Measurements from ENCODE around the gene MTERF2.
A peak's percentile ranks its signal among the peaks of the same experiment; 100 is the strongest.
"Not testable (repeated sequence)": the region's sequence is repeated elsewhere in the genome, so short reads cannot be mapped to it uniquely, and the experiment has no call there.

The MTERF2 gene, protein sequence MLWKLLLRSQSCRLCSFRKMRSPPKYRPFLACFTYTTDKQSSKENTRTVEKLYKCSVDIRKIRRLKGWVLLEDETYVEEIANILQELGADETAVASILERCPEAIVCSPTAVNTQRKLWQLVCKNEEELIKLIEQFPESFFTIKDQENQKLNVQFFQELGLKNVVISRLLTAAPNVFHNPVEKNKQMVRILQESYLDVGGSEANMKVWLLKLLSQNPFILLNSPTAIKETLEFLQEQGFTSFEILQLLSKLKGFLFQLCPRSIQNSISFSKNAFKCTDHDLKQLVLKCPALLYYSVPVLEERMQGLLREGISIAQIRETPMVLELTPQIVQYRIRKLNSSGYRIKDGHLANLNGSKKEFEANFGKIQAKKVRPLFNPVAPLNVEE
- total RNA-seq = 14.4 to 20.2 (median 14.5) reads per million in 3 donors

DNA sequence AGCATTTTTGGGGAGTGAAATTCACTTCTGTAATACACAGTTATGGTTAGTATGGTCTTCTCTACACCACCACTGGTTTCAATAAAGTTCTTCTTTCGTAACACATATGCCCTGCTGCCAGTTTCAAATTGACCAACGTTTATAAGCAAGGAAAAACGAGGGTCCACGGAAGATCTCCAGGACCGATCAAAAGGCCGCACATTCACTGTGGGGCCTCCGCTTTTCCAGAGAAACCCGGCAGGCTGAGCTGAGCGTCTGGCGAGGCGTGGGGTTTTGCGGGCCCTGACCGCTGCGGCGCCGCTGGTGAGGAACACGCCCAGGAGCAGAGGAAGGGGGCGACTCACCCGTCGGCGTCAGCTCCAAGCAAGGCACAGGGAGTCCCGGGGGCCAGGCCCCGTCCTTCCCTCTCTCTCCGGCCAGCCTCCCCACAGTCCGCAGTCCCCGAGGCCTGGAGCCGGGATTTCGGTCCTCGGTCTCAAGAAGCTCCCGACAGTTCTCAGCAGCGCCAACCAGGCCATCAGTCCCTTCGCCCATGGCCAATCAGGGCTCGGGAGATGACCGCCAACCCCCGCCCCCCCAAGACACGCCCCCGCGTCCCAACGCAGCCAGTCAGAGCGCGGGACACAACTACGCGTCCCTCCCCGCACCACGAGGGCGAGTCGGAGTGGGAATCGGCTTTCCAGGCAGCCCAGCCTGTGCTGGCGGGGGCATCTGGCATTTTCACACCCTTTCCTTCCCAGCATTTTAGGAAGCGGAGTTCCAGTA is at the start of gene MTERF2:
MTERF2 (minus strand) TSS at position 522 of the 765 bp plus-strand sequence. CDS start 8,432 bp downstream, outside the sequence.
- Histone ChIP-seq H3K27me3 (replicated peaks; ENCODE audit: control insufficient read depth, insufficient read depth, low read length, poor library complexity, severe bottlenecking) (no peaks in the 10 kb centered on the region), H3K27ac (ENCODE audit: insufficient read depth, low read length, poor library complexity, severe bottlenecking) (peak within 1 kb of the TSS; percentile 71), H3K4me3 (ENCODE audit: insufficient read depth, low read depth, low read length, poor library complexity, severe bottlenecking) (peak within 1 kb of the TSS; percentile 90), H3K4me1 (ENCODE audit: control insufficient read depth, insufficient read depth, low read length, poor library complexity, severe bottlenecking) (peaks cover 12% of the 10 kb centered on the region), H3K9me3 (ENCODE audit: control insufficient read depth, low read length) (no peaks in the 10 kb centered on the region), H3K36me3 (ENCODE audit: control insufficient read depth, insufficient read depth, low read length) (no peaks in the 10 kb centered on the region)
- DNase-seq = peak; percentile 72 to 78 (median 75)

DNA sequence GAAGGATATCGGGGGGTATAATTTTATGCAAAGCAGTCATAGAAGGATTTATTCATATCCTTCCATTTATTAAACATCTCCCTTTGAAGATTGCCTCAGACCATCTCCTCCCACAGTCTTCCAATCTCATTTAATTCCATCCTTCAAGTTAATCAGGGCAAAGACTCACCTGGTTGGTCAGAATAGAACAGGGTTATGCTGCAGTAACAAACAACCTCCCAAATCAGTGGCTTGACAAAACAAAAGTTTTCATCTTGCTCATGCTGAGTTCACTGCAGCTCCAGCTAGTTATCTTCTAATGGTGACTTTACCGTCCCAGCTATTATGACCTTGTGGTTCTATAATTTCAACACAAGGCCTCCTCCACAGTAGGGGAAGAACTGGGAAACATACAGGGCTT is 48.8 kb upstream of the MTERF2 start:
- DNase-seq = no peak
- H3K4me1 ChIP-seq (ENCODE audit: control insufficient read depth, insufficient read depth, low read length, poor library complexity, severe bottlenecking) = peaks cover 4% of the 10 kb centered on the region
- no peaks in the 10 kb centered on the region for H3K9me3 ChIP-seq (ENCODE audit: control insufficient read depth, low read length)
- no peaks in the 10 kb centered on the region for H3K27me3 ChIP-seq (replicated peaks; ENCODE audit: control insufficient read depth, insufficient read depth, low read length, poor library complexity, severe bottlenecking)
- H3K36me3 ChIP-seq (ENCODE audit: control insufficient read depth, insufficient read depth, low read length) = no peaks in the 10 kb centered on the region
- no peak overlapping the region for H3K4me3 ChIP-seq (ENCODE audit: insufficient read depth, low read depth, low read length, poor library complexity, severe bottlenecking)
- H3K27ac ChIP-seq (ENCODE audit: insufficient read depth, low read length, poor library complexity, severe bottlenecking) = no peak overlapping the region

DNA sequence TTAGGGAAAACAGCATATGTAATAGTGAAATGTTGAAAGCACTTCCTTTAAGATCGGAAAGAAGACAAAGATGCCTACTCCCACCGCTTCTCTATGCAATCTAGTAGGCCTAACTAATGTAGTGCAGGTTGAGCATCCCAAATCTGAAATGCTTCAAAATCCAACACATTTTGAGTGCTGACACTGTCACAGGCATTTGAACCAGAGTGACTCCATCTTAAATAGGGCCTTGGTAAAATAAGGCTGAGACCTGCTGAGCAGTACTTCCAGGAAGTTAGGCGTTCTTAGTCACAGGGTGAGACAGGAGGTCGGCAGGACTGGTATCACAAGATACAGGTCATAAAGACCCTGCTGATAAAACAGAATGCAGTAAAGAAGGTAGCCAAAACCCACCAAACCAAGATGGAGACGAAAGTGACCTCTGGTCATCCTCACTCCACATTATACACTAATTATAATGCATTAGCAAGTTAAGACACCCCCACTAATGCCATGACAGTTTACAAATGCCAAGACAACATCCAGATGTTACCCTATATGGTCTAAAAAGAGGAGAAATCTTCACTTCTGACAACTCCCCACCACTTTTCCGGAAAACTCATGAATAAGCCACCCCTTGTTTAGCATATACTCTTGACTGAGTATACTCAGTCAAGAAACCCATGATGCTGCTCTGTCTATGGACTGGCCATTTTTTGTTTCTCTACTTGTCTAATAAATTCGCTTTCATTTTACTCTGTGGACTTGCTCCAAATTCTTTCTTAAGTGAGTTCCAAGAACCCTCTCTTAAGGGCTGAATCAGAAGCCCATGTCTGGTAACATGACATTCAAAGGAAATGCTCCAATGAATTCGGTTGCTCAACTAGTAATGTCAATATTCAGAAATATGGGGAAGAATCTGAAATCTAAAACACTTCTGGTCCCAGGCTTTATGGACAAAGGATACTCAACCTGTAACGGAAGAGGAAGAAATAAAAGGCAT is 47.1 kb upstream of the MTERF2 start:
- H3K9me3 ChIP-seq (ENCODE audit: control insufficient read depth, low read length) = no peaks in the 10 kb centered on the region
- no peaks in the 10 kb centered on the region for H3K27me3 ChIP-seq (replicated peaks; ENCODE audit: control insufficient read depth, insufficient read depth, low read length, poor library complexity, severe bottlenecking)
- no peak for DNase-seq

DNA sequence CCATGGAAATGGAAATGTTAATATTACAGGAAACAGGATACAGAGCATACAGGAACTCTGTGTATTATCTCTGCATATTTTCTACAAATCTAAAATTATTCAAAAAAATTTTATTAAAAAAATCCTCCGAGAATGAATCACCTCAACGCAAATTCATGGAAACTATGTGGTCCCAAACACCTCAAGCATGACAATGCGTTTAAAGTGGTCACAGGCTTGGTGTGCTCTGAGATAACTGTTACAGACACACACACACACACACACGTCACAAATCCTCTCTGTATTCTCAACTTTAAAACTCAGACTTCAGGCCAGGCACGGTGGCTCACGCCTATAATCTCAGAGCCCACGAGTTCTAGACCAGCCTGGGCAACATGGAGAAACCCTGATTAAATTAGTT is 45.3 kb upstream of the MTERF2 start:
- no peaks in the 10 kb centered on the region for H3K27me3 ChIP-seq (replicated peaks; ENCODE audit: control insufficient read depth, insufficient read depth, low read length, poor library complexity, severe bottlenecking)
- no peaks in the 10 kb centered on the region for H3K36me3 ChIP-seq (ENCODE audit: control insufficient read depth, insufficient read depth, low read length)
- H3K27ac ChIP-seq (ENCODE audit: insufficient read depth, low read length, poor library complexity, severe bottlenecking) = no peak overlapping the region
- H3K9me3 ChIP-seq (ENCODE audit: control insufficient read depth, low read length) = no peaks in the 10 kb centered on the region
- H3K4me3 ChIP-seq (ENCODE audit: insufficient read depth, low read depth, low read length, poor library complexity, severe bottlenecking) = no peak overlapping the region
- no peak for DNase-seq
- peaks cover 4% of the 10 kb centered on the region for H3K4me1 ChIP-seq (ENCODE audit: control insufficient read depth, insufficient read depth, low read length, poor library complexity, severe bottlenecking)

More for the DNA sequence above, 47.1 kb upstream of the MTERF2 start:
- no peak overlapping the region for H3K4me3 ChIP-seq (ENCODE audit: insufficient read depth, low read depth, low read length, poor library complexity, severe bottlenecking)
- no peak overlapping the region for H3K27ac ChIP-seq (ENCODE audit: insufficient read depth, low read length, poor library complexity, severe bottlenecking)
- no peaks in the 10 kb centered on the region for H3K36me3 ChIP-seq (ENCODE audit: control insufficient read depth, insufficient read depth, low read length)
- peaks cover 4% of the 10 kb centered on the region for H3K4me1 ChIP-seq (ENCODE audit: control insufficient read depth, insufficient read depth, low read length, poor library complexity, severe bottlenecking)

DNA sequence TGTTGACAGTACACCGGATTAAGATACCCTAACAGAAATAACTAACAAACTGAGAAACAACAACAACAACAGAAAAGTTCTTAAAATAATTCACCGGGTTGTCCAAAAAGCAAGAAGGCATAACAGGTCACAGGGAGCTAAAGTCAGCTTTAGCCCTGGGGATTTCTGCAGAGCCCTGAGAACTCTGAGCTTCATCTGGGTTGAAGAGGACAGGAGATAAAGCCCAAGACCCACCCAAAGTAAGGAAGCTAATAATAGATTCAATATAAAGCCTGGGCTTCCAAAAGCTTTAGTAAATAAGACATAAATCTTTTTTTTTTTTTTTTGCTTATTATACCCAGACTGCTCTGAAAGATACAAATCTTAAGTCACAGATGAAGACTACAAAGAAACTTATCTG is 44.1 kb upstream of the MTERF2 start:
- Histone ChIP-seq H3K4me1 (ENCODE audit: control insufficient read depth, insufficient read depth, low read length, poor library complexity, severe bottlenecking) (peaks cover 13% of the 10 kb centered on the region), H3K9me3 (ENCODE audit: control insufficient read depth, low read length) (no peaks in the 10 kb centered on the region), H3K36me3 (ENCODE audit: control insufficient read depth, insufficient read depth, low read length) (no peaks in the 10 kb centered on the region), H3K27ac (ENCODE audit: insufficient read depth, low read length, poor library complexity, severe bottlenecking) (peak overlapping the region; percentile 43), H3K27me3 (replicated peaks; ENCODE audit: control insufficient read depth, insufficient read depth, low read length, poor library complexity, severe bottlenecking) (no peaks in the 10 kb centered on the region), H3K4me3 (ENCODE audit: insufficient read depth, low read depth, low read length, poor library complexity, severe bottlenecking) (no peak overlapping the region)
- no peak for DNase-seq

DNA sequence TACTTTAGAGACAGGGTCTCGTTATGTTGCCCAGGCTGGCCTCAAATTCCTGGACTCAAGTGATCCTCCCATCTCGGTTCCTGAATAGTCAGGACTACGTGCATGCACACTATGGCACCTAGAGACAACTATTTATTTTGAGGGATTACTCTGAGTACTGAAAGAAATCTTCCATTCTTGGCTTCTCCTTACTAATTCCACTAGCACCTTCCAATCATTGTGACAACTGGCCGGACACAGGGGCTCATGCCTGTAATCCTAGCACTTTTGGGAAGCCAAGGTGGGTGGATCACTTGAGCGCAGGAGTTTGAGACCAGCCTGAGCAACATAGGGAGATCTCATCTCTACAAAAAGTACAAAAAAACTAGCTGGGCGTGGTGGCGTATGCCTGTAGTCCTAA is 42.1 kb upstream of the MTERF2 start:
- H3K27ac ChIP-seq (ENCODE audit: insufficient read depth, low read length, poor library complexity, severe bottlenecking) = peak overlapping the region; percentile 91
- no peak overlapping the region for H3K4me3 ChIP-seq (ENCODE audit: insufficient read depth, low read depth, low read length, poor library complexity, severe bottlenecking)
- DNase-seq = no peak

DNA sequence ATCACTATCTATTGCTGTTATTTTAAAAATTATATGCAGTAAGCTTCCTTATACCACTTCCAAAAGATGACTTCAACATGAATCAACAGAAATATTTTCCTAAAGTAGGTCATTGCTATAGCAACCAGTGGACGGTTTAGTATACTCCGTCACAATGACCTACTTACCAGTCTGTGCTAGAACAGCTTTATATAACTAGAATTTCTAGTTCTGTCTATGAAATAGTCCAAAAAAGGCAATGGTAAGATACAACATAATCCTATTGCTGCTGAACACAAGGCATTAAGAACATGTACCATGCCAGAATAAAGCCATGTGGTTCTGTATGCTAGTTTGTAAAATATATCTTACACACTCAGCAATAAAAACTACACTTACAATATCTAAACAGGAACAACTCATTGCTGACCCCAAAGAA is 40.7 kb upstream of the MTERF2 start:
- no peak overlapping the region for H3K4me3 ChIP-seq (ENCODE audit: insufficient read depth, low read depth, low read length, poor library complexity, severe bottlenecking)

More for the DNA sequence above, 42.1 kb upstream of the MTERF2 start:
- H3K36me3 ChIP-seq (ENCODE audit: control insufficient read depth, insufficient read depth, low read length) = no peaks in the 10 kb centered on the region
- no peaks in the 10 kb centered on the region for H3K27me3 ChIP-seq (replicated peaks; ENCODE audit: control insufficient read depth, insufficient read depth, low read length, poor library complexity, severe bottlenecking)
- peaks cover 13% of the 10 kb centered on the region for H3K4me1 ChIP-seq (ENCODE audit: control insufficient read depth, insufficient read depth, low read length, poor library complexity, severe bottlenecking)
- H3K9me3 ChIP-seq (ENCODE audit: control insufficient read depth, low read length) = no peaks in the 10 kb centered on the region

DNA sequence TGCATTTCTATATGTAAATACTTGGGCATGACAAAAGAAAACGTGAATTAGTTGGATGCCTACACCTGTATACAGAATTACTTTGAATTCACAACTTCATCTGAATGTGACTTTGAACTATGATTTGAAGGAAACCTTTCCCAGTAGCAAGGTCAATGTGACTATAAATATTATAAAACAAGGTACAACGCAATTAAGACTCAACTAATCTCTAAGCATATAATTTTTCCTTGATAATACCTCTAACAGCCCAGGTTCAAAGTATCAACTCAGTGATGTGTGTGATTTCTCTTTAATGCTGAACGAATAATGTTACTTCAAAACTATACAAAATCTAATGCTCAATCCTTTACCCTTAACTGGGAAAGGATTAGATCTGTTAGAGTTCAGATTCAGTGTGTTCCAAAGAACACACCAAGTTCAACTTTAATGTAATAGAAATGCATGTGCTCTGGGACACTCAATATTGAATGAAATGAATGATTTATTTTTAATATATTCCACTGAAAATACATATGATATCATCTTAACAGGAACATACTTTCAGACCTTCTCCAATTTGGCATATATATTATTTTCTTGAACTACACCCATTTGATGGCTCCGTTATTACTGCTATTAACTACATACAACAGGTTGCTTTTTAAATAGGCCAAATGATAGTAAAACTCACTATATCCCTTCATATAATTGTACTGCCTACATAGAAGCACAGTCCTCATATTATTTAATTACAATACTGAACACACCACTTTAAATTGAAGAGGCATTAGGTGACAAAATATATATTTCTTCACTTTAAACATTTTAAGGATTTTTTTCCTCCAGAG is 40.1 kb upstream of the MTERF2 start:
- no peak overlapping the region for H3K4me3 ChIP-seq (ENCODE audit: insufficient read depth, low read depth, low read length, poor library complexity, severe bottlenecking)
- H3K9me3 ChIP-seq (ENCODE audit: control insufficient read depth, low read length) = no peaks in the 10 kb centered on the region
- DNase-seq = no peak
- H3K36me3 ChIP-seq (ENCODE audit: control insufficient read depth, insufficient read depth, low read length) = no peaks in the 10 kb centered on the region
- no peaks in the 10 kb centered on the region for H3K27me3 ChIP-seq (replicated peaks; ENCODE audit: control insufficient read depth, insufficient read depth, low read length, poor library complexity, severe bottlenecking)
- H3K27ac ChIP-seq (ENCODE audit: insufficient read depth, low read length, poor library complexity, severe bottlenecking) = peak overlapping the region; percentile 91
- peaks cover 13% of the 10 kb centered on the region for H3K4me1 ChIP-seq (ENCODE audit: control insufficient read depth, insufficient read depth, low read length, poor library complexity, severe bottlenecking)

More for the DNA sequence above, 40.7 kb upstream of the MTERF2 start:
- Histone ChIP-seq H3K27ac (ENCODE audit: insufficient read depth, low read length, poor library complexity, severe bottlenecking) (peak overlapping the region; percentile 91), H3K4me1 (ENCODE audit: control insufficient read depth, insufficient read depth, low read length, poor library complexity, severe bottlenecking) (peaks cover 13% of the 10 kb centered on the region), H3K36me3 (ENCODE audit: control insufficient read depth, insufficient read depth, low read length) (no peaks in the 10 kb centered on the region), H3K27me3 (replicated peaks; ENCODE audit: control insufficient read depth, insufficient read depth, low read length, poor library complexity, severe bottlenecking) (no peaks in the 10 kb centered on the region), H3K9me3 (ENCODE audit: control insufficient read depth, low read length) (no peaks in the 10 kb centered on the region)
- peak in 1 of 3 donors; percentile 28 for DNase-seq

DNA sequence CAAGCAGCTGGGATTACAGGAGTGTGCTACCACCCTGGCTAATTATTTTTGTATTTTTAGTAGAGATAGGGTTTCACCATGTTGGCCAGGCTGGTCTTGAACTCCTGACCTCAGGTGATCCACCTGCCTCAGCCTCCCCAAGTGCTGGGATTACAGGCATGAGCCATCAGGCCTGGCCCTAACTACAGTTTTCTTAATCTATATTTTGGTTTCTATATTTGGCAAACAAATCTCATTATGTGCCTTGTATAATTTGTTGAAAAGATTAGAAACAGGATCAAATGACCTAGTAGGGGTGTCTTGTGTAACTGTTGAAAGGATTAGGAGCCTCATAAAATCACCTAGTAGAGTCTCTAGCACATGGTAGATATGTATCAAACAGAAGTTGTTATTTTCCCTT is 39.4 kb upstream of the MTERF2 start:
- not testable (repeated sequence) for H3K4me3 ChIP-seq (ENCODE audit: insufficient read depth, low read depth, low read length, poor library complexity, severe bottlenecking); DNase-seq; H3K36me3 ChIP-seq (ENCODE audit: control insufficient read depth, insufficient read depth, low read length); H3K9me3 ChIP-seq (ENCODE audit: control insufficient read depth, low read length); H3K4me1 ChIP-seq (ENCODE audit: control insufficient read depth, insufficient read depth, low read length, poor library complexity, severe bottlenecking); H3K27me3 ChIP-seq (replicated peaks; ENCODE audit: control insufficient read depth, insufficient read depth, low read length, poor library complexity, severe bottlenecking)
- peak overlapping the region; percentile 91 for H3K27ac ChIP-seq (ENCODE audit: insufficient read depth, low read length, poor library complexity, severe bottlenecking)
